Heart left ventricle (tissue), 13 donors: ENCODE data around the gene CBX4.

Experiments
- CTCF ChIP-seq, 12 donors: fragments of 200-600 bp; sonication (generic) in 4 of 12; IDR thresholded peaks; one replicate each; pipeline versions ENCODE4 v1.5.0 to v1.8.0; 2018 to 2022; ENCODE audit warnings: antibody characterized with exemption in 12 of 12, mild to moderate bottlenecking in 5 of 12
- POLR2A ChIP-seq, 2 donors: fragments of 450-650 bp; IDR thresholded peaks; one replicate each; pipeline ENCODE4 v1.6.1; 2017; ENCODE audit warnings: antibody characterized with exemption in 2 of 2, mild to moderate bottlenecking in 2 of 2, moderate library complexity in 2 of 2
- donor health status: ischemic (EF 13 %, LVEDD 7.1; RV severe dilation, severe dysfunction).
- donor health status: DM: no; HTN: yes; CAD: no.
- donor health status: DM: no; HTN: no; CAD: no.
- donor health status: ischemic (EF 25% LVEDD 6.9; RV normal size, moderate dysfunction).
- donor health status: ischemic (EF 25% LVEDD 5.7; RV mildly dilated, moderate dysfunction).
- donor health status: ischemic (EF 35%, LVEDD 5.7; RV mildly dilated, moderate dysfunction).
- donor health status: nonischemic (EF 11% LVEDD 7.7; RV severe dilation, severe dysfunction).
- donor health status: DM: yes; HTN: yes; CAD: no.
- donor health status: PGD.
- donor health status: ischemic (EF 29% LVEDD 5.4; RV normal size, mild dysfunction).
- donor health status: nonischemic (EF 23%, LVEDD 6.1; RV moderate dilation, normal function).

GRCh38 chr17:79864147-79864546 is 24.9 kb upstream of the CBX4 start:
- TF ChIP-seq CTCF (IDR thresholded peaks at IDR 0.05) (no peak), POLR2A (IDR thresholded peaks at IDR 0.05) (no peak)
